Measurements from ENCODE around the gene ZFAND3. TPM values are rescaled to one million over a fixed set of nuclear protein-coding genes. Genes with fewer than 3 reads are reported as not detected.

Gene ZFAND3
- total and polyA plus RNA-seq, 12 donors: 21.4 to 163 (median 46.3) TPM

DNA sequence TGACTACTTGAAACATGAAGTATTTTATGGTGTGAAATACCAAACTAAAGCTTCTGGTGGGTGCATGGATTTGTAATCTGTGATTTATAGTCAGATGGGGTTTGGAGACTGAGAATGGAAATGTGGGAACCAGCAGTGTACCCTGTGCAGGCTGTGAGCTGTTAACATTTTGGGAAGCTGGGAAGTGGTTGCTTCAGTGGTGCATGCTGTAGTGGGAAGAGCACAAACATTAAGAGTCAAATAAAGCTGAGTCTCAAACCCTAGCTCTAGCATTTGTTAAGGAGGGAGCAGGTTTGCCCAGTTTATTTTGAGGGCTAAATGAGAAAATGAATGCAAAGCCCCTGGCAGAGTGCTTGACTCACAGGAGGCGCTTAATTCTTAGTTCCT, 235.7 kb downstream of the ZFAND3 start:
- 93 to 100% (median 99%) methylated on average over 1 of the region's 1 CpG for WGBS, 4 donors
- TF ChIP-seq POLR2A (IDR thresholded peaks at IDR 0.05) (no peak), CTCF (IDR thresholded peaks at IDR 0.05) (no peak)

DNA sequence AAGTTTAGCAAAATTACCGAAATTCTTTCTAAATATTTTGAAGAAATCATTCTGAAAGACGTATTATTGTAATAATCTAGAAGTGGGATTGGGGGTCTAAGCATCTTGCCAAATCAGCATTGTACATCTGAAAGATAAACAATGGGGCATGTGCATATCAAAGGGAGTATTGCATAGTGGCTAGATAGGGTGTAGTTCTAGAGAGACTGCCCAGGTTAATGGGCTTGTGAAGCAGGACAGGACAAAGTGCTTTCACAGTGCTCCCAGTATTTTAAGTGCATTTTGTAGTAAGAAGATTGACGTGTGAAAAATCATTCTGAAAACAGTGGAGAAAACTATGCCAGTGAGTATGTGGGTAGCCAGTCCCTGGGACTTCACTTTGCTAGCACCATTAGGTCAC, 236.8 kb downstream of the ZFAND3 start:
- DNase-seq: no peak
- no peak overlapping the region for H3K27ac ChIP-seq

More for the DNA sequence above, 235.7 kb downstream of the ZFAND3 start:
- Histone ChIP-seq H3K36me3 (replicated peaks in 1 of 2) (no peaks in the 10 kb centered on the region), H3K27ac (no peak overlapping the region), H3K27me3 (no peaks in the 10 kb centered on the region), H3K4me1 (replicated peaks in 1 of 2) (peaks cover 0 to 4% of the 10 kb centered on the region in 2 donors), H3K9me3 (replicated peaks in 1 of 3) (no peaks in the 10 kb centered on the region), H3K4me3 (no peak overlapping the region)
- no peak for DNase-seq
- intact Hi-C loops (cut with DNase I): no loop called here

GRCh38 chr6:38057994-38058393, 238.5 kb downstream of the ZFAND3 start:
- H3K27ac ChIP-seq: no peak overlapping the region
- no peak for DNase-seq
- peaks cover 0 to 14% of the 10 kb centered on the region in 2 donors for H3K36me3 ChIP-seq (replicated peaks in 1 of 2)
- no peak overlapping the region for H3K4me3 ChIP-seq
- no peaks in the 10 kb centered on the region for H3K27me3 ChIP-seq
- intact Hi-C loops (cut with DNase I): no loop called here
- H3K4me1 ChIP-seq (replicated peaks in 1 of 2): no peaks in the 10 kb centered on the region
- TF ChIP-seq POLR2A (IDR thresholded peaks at IDR 0.05) (no peak), CTCF (IDR thresholded peaks at IDR 0.05) (no peak)
- H3K9me3 ChIP-seq (replicated peaks in 1 of 3): no peaks in the 10 kb centered on the region

More for the DNA sequence above, 236.8 kb downstream of the ZFAND3 start:
- no peak for TF ChIP-seq CTCF (IDR thresholded peaks at IDR 0.05)
- no peak for TF ChIP-seq POLR2A (IDR thresholded peaks at IDR 0.05)
- intact Hi-C loops (cut with DNase I): no loop called here
- H3K36me3 ChIP-seq (replicated peaks in 1 of 2): no peaks in the 10 kb centered on the region
- WGBS, 4 donors: 84 to 90% (median 87%) methylated on average over 3 of the region's 3 CpGs
- H3K4me3 ChIP-seq: no peak overlapping the region
- peaks cover 0 to 4% of the 10 kb centered on the region in 2 donors for H3K4me1 ChIP-seq (replicated peaks in 1 of 2)
- H3K27me3 ChIP-seq: no peaks in the 10 kb centered on the region
- no peaks in the 10 kb centered on the region for H3K9me3 ChIP-seq (replicated peaks in 1 of 3)

DNA sequence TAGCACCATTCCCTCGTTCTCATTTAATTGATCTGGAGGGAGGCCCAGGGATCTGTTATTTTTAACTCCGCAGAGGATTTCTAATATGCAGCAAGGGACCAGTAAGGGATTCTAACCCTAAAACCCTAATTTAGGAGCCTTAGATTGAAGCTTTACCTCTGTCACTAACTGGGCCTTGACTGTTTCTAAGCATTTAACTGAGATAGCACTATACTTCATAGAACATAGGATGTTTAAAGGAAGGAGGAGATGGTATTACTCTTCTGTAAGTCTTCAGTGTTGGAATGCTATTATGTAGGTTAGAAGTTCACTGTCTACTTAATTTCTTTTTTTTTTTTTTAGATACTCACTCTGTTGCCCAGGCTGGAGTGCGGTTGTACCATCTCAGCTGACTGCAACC, 242.5 kb downstream of the ZFAND3 start:
- Histone ChIP-seq H3K4me3 (no peak overlapping the region), H3K27ac (no peak overlapping the region), H3K27me3 (no peaks in the 10 kb centered on the region), H3K4me1 (replicated peaks in 1 of 2) (no peaks in the 10 kb centered on the region), H3K9me3 (replicated peaks in 1 of 3) (no peaks in the 10 kb centered on the region), H3K36me3 (replicated peaks in 1 of 2) (peaks cover 0 to 20% of the 10 kb centered on the region in 2 donors)
- no peak for DNase-seq
- 92 to 96% (median 94%) methylated on average over 3 of the region's 3 CpGs for WGBS, 4 donors
- intact Hi-C loops (cut with DNase I): no loop called here
- TF ChIP-seq POLR2A (IDR thresholded peaks at IDR 0.05): no peak
- no peak for TF ChIP-seq CTCF (IDR thresholded peaks at IDR 0.05)

All from adrenal gland (tissue), 12 donors.